NCI-H2227 treated with DMSO at 0.1 percent for 48 hours (cell line): ENCODE measurements around the gene COL4A1.

Experiments
- DNase-seq: peaks from one replicate; lab custom pipeline; 2025; lab: John Stamatoyannopoulos, UW

Gene COL4A1

GRCh38 chr13:110293037-110293436 is 13.9 kb downstream of the COL4A1 start:
- no peak for DNase-seq

- DNase-seq = no peak
These were observed 15.7 kb downstream of the COL4A1 start for GRCh38 chr13:110291286-110291685.

- no peak for DNase-seq
These were observed 16.1 kb downstream of the COL4A1 start for GRCh38 chr13:110290826-110291225.

- no peak for DNase-seq
These were observed 16.8 kb downstream of the COL4A1 start for GRCh38 chr13:110290153-110290552.

DNA sequence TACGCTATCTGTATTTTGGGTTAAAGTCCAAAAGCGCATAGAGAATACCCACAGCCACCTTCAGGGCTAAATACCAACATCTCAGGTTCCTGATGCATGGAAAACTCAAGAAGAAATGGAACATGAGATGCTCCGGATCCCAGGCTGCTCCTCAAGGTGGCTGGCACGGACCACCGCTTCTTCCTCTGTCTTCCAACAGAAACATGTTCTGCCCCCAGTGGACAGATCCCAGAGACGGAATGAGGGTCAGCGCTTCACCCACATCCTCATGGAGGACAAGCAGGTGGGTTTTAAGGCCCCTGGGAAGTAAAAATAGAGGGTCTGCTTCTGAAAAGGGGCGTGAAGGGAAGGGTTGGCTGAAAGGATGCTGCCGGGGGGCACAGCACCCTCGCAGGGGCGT is 17.3 kb downstream of the COL4A1 start:
- no peak for DNase-seq

DNA sequence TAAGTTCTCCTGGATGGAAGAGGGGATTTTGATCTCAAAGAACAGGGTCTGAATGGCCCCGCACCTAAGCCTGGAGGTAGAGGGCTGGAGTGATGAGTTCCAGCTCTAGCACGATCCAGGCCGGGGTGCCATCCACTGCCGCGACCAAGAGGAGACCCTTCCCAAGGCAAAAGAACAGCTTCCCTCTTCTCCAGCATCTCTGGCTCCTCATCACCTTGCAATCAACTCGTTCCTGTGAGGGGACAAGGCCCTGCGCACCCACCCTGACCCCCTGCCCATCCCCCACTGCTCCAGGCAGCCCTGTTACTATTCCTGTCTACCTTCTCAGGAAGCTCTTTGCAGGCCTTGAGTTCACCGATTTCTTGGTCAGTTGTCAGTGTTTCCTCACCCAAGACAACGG is 17.8 kb downstream of the COL4A1 start:
- no peak for DNase-seq

GRCh38 chr13:110286833-110287819 is 19.8 kb downstream of the COL4A1 start:
- DNase-seq = no peak

GRCh38 chr13:110285991-110286832 is 20.7 kb downstream of the COL4A1 start:
- DNase-seq = no peak

- no peak for DNase-seq
These were observed 22.0 kb downstream of the COL4A1 start for GRCh38 chr13:110284779-110285484.

- DNase-seq = no peak
These were observed 23.0 kb downstream of the COL4A1 start for GRCh38 chr13:110283736-110284517.

DNA sequence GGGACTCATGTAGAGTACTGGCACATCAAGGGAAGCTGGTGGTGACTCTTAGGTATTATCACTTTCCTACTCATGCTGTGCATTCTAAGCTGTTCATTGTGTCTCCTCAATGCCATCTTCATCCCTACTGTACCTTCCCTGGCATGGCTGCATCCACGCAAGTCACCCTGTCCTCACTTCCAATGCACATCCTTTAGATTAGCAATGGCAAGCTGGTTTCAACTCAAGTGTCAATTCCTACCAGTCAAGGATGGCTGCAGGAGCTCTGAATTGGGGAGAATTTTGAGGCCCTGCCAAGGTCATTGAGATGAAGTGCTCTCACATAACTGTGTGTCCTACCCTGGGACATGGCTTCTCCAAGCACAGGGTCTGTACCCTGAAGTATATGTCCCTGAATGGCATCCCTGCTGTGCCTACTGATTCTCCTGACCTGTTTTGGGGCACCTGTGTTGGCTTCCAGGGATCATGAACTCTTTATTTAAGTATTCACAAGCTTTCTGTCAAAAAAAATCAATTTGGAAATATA is 24.6 kb downstream of the COL4A1 start:
- DNase-seq = no peak

DNA sequence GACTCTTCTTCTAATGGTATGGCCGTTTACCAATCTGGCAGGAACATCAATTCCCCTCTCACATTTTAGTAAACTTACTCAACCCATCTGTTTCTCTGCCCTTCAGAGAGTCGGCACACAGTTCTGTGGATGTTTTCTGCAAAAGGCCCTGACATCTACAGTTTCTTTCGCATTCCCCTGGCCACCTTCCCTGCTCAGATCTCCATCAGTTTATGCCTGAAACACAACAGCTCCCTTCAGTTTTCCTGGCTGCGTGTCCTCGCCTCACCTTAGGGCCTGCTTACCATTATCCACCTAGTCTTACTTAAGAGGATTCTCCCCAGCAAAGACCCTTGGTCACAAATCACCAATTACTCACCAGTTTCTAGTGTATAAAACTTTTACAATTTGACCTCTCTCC is 25.2 kb downstream of the COL4A1 start:
- DNase-seq = no peak

- no peak for DNase-seq
These were observed 25.8 kb downstream of the COL4A1 start for GRCh38 chr13:110280985-110281688.

- no peak for DNase-seq
These were observed 26.6 kb downstream of the COL4A1 start for GRCh38 chr13:110280231-110280813.

GRCh38 chr13:110279684-110280083 is 27.3 kb downstream of the COL4A1 start:
- DNase-seq = no peak

DNA sequence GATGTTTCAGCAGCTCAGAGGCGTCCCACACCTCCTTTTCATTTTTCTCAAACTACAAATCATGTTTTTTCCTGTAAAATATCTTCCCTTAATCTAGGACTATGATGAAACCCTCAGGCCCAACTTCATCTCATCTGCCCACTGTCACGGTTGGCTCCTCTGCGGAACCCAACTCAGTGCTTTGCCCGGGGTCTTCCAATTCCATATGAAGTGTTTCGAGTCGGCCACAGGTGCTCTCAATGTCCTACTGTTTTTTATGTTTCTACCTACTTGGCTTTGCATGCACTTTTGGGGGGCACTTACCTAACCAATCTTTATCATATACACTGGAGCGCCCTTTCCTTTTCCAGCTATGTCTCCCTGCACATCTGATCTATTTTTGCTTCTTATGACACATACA is 28.1 kb downstream of the COL4A1 start:
- no peak for DNase-seq

- no peak for DNase-seq
These were observed 29.5 kb downstream of the COL4A1 start for GRCh38 chr13:110277357-110277975.

- DNase-seq = no peak
These were observed 30.4 kb downstream of the COL4A1 start for GRCh38 chr13:110276553-110276950.

- DNase-seq = no peak
These were observed 30.9 kb downstream of the COL4A1 start for GRCh38 chr13:110275931-110276552.
